HG02642 (cell line): ENCODE data around the gene HS3ST3A1.
"Not testable (repeated sequence)": the region's sequence is repeated elsewhere in the genome, so short reads cannot be mapped to it uniquely, and the experiment has no call there.

Source experiments
- ATAC-seq: cut with Tn5 transposase; IDR thresholded peaks from one replicate; pipeline ENCODE4 v1.9.1; 2021; ENCODE audit warnings: mild to moderate bottlenecking; ENCODE audit not compliant: unreplicated experiment, poor library complexity

HS3ST3A1 gene

GRCh38 chr17:13498184-13498583, 103.5 kb downstream of the HS3ST3A1 start:
- no peak for ATAC-seq

- not testable (repeated sequence) for ATAC-seq
These were observed 105.1 kb downstream of the HS3ST3A1 start for GRCh38 chr17:13496553-13497056.

DNA sequence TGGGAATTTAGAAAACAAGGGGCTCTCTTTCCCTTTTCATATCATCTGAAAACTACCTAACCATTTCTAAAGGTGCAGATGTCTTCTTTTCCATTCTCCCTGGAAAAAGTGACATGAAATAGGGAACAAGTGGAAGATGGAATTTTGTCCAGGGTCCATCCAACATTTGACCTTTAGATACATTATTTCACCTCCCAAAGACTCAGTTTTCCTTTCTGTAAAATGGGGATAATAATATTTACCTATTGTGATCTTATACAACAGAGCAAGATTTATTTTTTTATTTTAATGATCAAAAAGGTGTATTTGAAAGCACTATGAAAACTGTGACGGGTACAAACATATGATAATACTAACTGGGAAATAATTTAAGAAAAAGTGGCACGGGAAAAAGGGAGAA, 106.3 kb downstream of the HS3ST3A1 start:
- no peak for ATAC-seq

GRCh38 chr17:13492737-13493122, 109.0 kb downstream of the HS3ST3A1 start:
- no peak for ATAC-seq

DNA sequence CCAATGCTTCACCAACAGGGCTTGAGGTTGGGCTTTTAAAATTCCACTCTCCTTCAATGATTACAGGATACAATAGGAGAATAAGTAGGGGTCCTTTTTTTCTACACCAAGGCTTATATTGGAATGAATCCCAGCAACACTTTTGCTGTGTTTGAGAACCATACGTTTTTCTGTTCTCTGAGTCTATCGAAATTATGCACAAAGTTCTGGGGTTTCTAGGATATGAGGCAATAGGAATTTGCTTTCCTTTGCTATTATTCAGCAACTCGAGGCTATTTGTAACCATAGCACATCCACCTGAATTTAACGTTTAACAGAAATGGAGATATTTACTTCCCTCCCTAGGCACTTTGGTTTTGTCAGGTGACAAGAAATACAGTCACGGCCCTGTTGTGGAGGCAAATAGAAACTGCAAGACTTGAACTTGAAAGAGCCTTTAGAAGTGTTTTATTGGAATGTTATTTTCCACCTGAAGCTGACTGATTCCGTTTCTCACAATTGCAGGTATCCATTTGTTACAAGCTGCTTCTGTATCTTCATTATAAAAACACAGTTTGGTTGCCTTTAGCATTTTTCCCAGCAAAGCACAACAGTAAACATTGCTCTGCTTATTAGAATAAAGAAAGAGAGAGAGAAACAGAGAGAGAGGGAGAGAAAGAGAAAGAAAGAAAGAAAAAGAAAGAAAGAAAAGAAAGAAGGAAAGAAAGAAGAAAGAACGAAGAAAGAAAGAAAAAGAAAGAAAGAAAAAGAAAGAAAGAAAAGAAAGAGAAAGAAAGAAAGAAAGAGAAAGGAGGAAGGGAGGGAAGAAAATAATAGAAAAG, 109.6 kb downstream of the HS3ST3A1 start:
- ATAC-seq: no peak

DNA sequence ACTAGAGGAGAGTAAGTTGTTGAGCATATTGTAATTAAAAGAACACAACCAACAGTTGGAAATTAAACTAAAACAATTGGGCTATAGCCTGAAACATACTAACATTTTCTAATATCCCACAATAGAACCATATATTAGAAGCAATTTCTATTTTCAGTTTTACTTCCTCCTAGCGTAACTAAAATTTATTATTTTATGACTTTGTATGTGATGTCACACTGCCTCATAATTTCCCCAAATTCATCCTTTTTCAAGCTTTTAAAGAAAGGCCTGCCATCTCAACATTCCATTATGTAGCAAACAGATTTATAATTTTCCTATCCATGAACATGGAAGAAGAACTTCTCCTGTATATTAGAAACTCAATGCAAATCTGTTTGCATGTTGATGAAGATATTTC, 110.2 kb downstream of the HS3ST3A1 start:
- ATAC-seq: no peak

- ATAC-seq: no peak
These were observed 110.7 kb downstream of the HS3ST3A1 start for GRCh38 chr17:13490906-13491482.

GRCh38 chr17:13490427-13490826, 111.3 kb downstream of the HS3ST3A1 start:
- no peak for ATAC-seq

DNA sequence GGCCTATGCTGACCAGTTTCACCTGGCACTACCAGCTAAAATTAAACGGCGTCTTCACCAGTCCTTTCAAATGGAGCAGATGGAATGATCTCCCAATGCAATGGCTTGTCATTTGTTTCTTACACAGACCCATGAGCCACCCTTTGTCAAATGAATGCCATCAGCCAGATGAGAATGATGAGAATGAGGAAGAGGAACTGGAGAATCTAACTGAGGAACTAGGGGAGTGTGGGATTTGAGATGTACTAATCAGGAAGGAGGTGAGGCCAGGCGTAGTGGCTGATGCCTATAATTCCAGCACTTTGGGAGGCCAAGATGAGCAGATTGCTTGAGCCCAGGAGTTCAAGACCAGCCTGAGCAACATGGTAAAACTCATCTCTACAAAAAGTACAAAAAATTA, 116.4 kb downstream of the HS3ST3A1 start:
- ATAC-seq: no peak

DNA sequence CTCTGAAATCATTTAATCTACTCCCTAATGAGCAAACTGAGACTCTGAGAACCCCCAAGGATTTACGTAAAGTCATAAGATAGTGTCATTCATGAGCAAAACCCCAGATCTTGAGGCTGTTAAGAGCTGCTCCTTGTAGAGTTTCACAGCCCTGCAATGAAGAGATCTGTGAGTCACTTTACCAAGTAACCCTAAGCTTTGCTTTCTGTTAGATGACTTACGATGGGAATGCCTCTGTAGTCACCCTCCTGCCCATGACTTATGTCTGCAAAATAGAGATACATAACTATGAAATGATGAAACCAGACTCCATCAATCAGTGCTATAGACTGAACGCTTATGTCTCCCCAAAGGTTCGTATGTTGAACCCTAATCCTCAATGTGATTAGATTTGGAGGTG, 117.7 kb downstream of the HS3ST3A1 start:
- ATAC-seq: no peak

DNA sequence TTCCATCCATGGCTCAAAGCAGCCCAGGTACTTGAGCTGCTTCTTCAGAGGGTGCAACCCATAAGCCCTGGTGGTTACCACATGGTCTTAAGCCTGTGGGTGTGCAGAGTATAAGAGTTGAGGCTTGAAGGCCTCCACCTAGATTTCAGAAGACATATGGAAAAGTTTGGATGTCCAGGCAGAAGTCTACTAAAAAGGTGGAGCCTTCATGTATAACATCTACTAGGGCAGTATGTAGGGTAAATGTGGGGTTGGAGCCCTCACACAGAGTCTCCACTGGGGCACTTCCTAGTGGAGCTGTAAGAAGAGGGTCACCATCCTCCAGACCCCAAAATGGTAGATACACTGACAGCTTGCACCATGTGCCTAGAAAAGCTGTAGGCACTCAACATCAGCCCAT, 120.9 kb downstream of the HS3ST3A1 start:
- no peak for ATAC-seq

- ATAC-seq: no peak
These were observed 123.4 kb downstream of the HS3ST3A1 start for GRCh38 chr17:13478326-13478830.

DNA sequence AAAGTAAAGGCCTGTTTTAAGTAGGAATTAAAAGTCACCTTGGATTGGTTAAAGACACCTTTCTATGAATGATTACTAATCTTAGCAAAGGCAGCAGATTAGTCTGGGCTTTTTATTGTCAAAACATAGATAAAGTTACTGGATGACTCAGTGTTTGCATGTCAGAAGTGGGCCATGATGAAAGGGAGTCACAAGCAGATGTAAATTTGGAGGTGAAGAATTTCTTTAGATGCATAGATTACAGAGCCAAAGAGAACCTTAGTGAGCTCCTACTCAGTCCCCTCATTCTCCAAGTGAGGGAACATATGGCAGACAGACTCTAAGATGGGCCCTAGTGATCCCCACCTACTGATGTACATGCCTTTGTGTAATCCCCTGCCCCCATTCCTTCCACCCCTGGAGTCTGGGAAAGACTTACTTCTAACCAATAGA, 124.5 kb downstream of the HS3ST3A1 start:
- ATAC-seq: no peak

DNA sequence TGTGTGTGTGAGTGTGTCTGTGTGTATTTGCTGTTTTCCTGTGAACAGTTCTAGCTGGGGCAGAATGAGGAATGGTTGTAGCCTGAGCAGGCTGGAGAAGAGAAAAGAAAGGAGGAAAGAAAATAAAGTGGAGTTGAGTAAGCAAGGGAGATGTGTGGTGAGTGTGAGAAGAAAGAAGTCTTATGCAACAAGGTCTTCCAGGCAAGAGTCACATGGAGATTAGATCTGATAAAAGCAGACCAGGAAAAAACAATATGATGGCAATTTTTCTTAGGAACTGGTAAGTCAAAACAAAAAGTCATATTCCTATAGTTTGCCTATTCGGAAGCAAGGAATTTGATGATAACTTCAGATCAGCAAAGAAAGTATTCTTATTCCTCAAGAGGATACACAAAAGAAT, 125.0 kb downstream of the HS3ST3A1 start:
- ATAC-seq: no peak

- no peak for ATAC-seq
These were observed 126.0 kb downstream of the HS3ST3A1 start for GRCh38 chr17:13475574-13476223.

DNA sequence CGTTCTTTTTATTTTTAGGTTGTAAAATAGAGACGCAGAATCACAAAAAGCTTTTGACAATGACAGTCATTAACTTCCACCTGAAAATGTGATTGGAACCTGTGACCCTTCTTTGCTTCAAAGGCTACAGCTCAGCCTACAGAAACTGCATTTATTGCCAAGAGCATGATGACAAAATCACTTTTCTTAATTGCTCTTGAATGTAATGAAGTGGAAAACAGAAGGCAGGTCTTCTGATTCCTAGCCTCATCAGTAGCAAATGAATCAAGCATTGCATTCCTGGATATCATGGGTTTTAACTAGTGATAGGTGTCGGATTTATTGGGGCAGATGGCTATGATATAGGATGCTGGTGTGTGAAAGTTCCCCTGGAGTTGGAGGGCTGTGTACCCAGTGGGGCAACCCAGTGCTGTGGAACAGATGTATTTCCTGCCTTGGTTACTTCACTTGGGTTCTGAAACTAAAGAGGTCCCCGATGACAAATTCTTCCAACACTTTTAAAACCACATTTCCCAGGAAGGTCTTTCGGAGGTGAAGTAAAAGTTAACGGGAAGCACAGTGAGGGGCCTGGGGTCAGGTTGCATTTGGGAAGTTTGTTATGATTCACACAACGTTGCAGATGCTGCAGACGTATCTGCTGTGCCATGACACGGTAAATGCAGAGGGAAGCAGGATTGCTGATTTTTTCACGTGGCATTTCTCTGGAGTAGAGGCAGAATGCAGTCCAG, 127.5 kb downstream of the HS3ST3A1 start:
- ATAC-seq: no peak

DNA sequence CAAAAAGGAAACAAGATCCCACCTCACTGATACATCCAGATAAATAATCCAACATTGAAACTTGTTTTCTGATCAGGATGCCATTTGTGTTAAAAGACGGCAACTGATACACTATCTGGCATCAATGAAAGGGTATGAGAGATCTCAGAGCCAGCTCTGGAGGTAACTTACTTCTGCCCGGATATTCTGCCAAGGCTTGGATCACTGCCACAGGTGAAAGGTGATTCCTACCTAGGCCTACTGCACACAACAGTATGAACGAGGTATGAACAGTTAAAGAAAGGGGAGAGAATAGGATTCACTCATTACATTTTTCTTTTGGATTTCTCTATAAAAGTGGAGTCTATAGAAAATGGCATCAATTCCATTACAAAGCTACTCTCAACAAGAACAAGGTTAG, 136.1 kb downstream of the HS3ST3A1 start:
- ATAC-seq: no peak

DNA sequence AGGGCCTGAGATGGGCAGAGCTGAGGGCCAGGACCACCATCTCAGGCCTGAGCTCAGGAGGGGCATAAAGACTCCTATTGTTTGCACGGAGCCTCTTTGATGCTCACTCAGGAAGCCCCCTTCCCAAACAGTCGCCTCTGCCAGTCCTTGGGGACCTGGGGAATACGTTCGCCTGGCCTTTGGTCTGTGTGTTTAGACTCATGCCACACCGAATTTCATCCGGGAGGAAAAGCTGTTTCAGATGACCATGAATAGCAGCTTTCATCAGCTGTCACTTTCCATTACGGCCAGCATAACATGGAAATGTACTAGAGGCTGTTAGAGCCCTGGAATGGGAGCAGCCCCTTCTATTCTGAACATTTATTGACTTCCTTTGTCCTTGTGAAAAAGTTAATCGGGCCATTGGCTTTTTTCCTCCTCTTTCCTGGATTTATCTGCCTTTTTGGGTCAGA, 139.0 kb downstream of the HS3ST3A1 start:
- ATAC-seq: no peak

GRCh38 chr17:13462146-13462545, 139.6 kb downstream of the HS3ST3A1 start:
- ATAC-seq: no peak

DNA sequence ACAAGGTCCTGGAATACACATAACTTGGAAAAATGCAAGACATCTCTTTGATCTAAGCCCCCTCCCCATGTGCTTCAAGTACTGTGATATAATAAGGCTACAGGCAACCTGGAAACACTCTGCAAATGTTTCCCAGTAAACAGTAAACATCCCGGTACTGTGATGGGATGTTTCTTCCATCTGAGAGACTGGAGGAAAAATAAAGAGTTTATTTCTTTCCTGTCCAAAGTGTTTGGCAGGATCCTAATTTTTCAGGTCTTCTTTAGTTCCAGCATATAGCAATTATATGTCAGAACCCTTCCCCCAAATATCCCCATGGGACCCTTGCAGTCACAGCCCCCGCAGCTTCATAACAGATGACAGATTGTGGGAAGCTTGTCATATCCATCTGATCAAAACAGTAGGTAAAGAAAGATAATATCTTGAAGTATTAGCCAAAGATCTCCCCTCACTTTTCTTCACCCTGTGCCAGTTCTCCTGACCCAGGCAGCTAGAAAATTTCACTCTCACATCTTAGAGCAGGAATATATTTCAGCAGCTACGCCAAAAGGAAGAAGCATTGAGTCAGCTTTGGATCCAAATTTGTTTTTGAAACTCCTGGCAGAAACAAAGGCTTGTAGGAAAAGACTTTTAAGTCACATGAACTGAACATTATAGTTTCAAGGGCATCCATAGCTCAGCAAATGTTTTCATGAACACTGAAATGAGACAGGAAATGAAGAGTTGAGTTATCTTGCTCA, 141.3 kb downstream of the HS3ST3A1 start:
- ATAC-seq: no peak
